HCT116 (cell line): ENCODE data around the gene CCDC191. TPM values are rescaled to one million over a fixed set of nuclear protein-coding genes. Genes with fewer than 3 reads are reported as not detected.

Source experiments
- ATAC-seq: fragments of 200-7000 bp; cut with Tn5 transposase; 2 replicates; pipeline ENCODE4 v1.9.1; 2020; ENCODE audit warnings: mild to moderate bottlenecking, moderate library complexity
- BruUV-seq: library from RNA; stranded (reverse); fragments of 400-500 nt; replicated peaks from 2 replicates; lab custom pipeline; 2021; lab: Mats Ljungman, UMichigan
- CTCF ChIA-PET: fragments of 300-600 bp; sonication (Branson Sonifier 250); formaldehyde crosslinking; loops from one replicate; lab custom pipeline; 2021; ENCODE audit warnings: antibody characterized with exemption; lab: Charles Lee
- POLR2A ChIA-PET: fragments of 300-600, 350-600 bp; sonication (Branson Sonifier 250); formaldehyde crosslinking; loops from one replicate; lab custom pipeline; 2021; ENCODE audit warnings: antibody characterized with exemption; lab: Charles Lee
- RAD21 ChIA-PET, 2 experiments: fragments of 300-600 bp; sonication (Branson Sonifier 250); formaldehyde crosslinking; loops; one replicate each; lab custom pipeline; 2023; ENCODE audit warnings: low total read pairs in 2 of 2; ENCODE audit not compliant: uncharacterized antibody in 2 of 2, unreplicated experiment in 2 of 2, low non-redundant PET in 1 of 2; lab: Charles Lee
- DNase-seq: peaks from one replicate; pipeline ENCODE4 v3.0.0-alpha.2; 2010; ENCODE audit warnings: low read depth, low spot score
- H2AFZ ChIP-seq: fragments of 200-600 bp; shearing (Covaris generic), sonication (generic); 2 replicates; pipeline ENCODE4 v1.6.1; 2017; ENCODE audit warnings: low read depth, mixed run types, mixed read lengths, antibody characterized with exemption, low read length; ENCODE audit not compliant: poor library complexity, severe bottlenecking
- H3K27ac ChIP-seq: 2 replicates; pipeline ENCODE4 v1.5.1; 2012; ENCODE audit warnings: low read depth, low read length
- H3K27me3 ChIP-seq: fragments of 200-600 bp; sonication (generic); 2 replicates; pipeline ENCODE4 v1.6.1; 2016; ENCODE audit warnings: mixed run types, low read length, mixed read lengths; ENCODE audit not compliant: insufficient read depth
- H3K36me3 ChIP-seq, 2 experiments: fragments of 200-500 bp in 1 of 2; fragments of 200-600 bp in 1 of 2; sonication (Bioruptor generic) in 1 of 2; sonication (generic) in 1 of 2; 2 replicates each; pipeline versions ENCODE4 v1.5.1 to v1.6.1; 2014 to 2016; ENCODE audit warnings: low read length in 2 of 2, inconsistent platforms in 1 of 2, mixed read lengths in 1 of 2, mixed run types in 1 of 2; ENCODE audit not compliant: insufficient read depth in 2 of 2, control insufficient read depth in 1 of 2
- H3K4me1 ChIP-seq, 2 experiments: fragments of 200-600 bp in 1 of 2; sonication (generic) in 1 of 2; 2 replicates each; pipeline versions ENCODE4 v1.5.1 to v1.6.1; 2012 to 2017; ENCODE audit warnings: low read length in 2 of 2, inconsistent platforms in 1 of 2, mild to moderate bottlenecking in 1 of 2, mixed read lengths in 1 of 2, mixed run types in 1 of 2, moderate library complexity in 1 of 2; ENCODE audit not compliant: insufficient read depth in 2 of 2, control insufficient read depth in 1 of 2
- H3K4me2 ChIP-seq: fragments of 200-600 bp; sonication (generic); 2 replicates; pipeline ENCODE4 v1.6.1; 2017; ENCODE audit warnings: mixed run types, low read length, mixed read lengths
- H3K4me3 ChIP-seq, 2 experiments: fragments of 200-600 bp in 1 of 2; sonication (generic) in 1 of 2; replicated peaks in 1 of 2; 2 replicates each; pipeline ENCODE4 v1.5.1; 2011 to 2016; ENCODE audit warnings: low read length in 2 of 2, control low read depth in 1 of 2, low read depth in 1 of 2, mild to moderate bottlenecking in 1 of 2, mixed read lengths in 1 of 2, mixed run types in 1 of 2
- H3K79me2 ChIP-seq: fragments of 200-600 bp; sonication (generic); 2 replicates; pipeline ENCODE4 v1.6.1; 2017; ENCODE audit warnings: mild to moderate bottlenecking, mixed run types, low read length, moderate library complexity, mixed read lengths; ENCODE audit not compliant: insufficient read depth
- H3K9ac ChIP-seq: fragments of 200-600 bp; sonication (generic); 2 replicates; pipeline ENCODE4 v1.6.1; 2016; ENCODE audit warnings: low read length, mixed read lengths
- H3K9me2 ChIP-seq: fragments of 200-600 bp; sonication (generic), shearing (Covaris generic); 2 replicates; pipeline ENCODE4 v1.6.1; 2017; ENCODE audit warnings: mixed run types, mild to moderate bottlenecking, moderate library complexity; ENCODE audit not compliant: insufficient read depth
- H3K9me3 ChIP-seq, 2 experiments: fragments of 200-500 bp in 1 of 2; fragments of 200-600 bp in 1 of 2; sonication (Bioruptor generic) in 1 of 2; sonication (generic) in 1 of 2; 2 replicates each; pipeline ENCODE4 v1.6.1; 2014 to 2017; ENCODE audit warnings: low read length in 2 of 2, mixed read lengths in 2 of 2, inconsistent platforms in 1 of 2, low read depth in 1 of 2, mild to moderate bottlenecking in 1 of 2, mixed run types in 1 of 2, moderate library complexity in 1 of 2; ENCODE audit not compliant: control insufficient read depth in 1 of 2, insufficient read depth in 1 of 2
- H4K20me1 ChIP-seq: fragments of 200-600 bp; sonication (generic), shearing (Covaris generic); 2 replicates; pipeline ENCODE4 v1.6.1; 2017; ENCODE audit warnings: mixed run types, mild to moderate bottlenecking, moderate library complexity; ENCODE audit not compliant: insufficient read depth
- CBX3 ChIP-seq: IDR thresholded peaks from 2 replicates; pipeline ENCODE4 v1.6.1; 2012; ENCODE audit warnings: low read depth
- CEBPB ChIP-seq: IDR thresholded peaks from 2 replicates; pipeline ENCODE4 v1.6.1; 2012; ENCODE audit warnings: low read depth
- EGR1 ChIP-seq: IDR thresholded peaks from 2 replicates; pipeline ENCODE4 v1.6.1; 2012; ENCODE audit warnings: low read depth
- EZH2phosphoT487 ChIP-seq: fragments of 200-600 bp; IDR thresholded peaks from 2 replicates; pipeline ENCODE4 v1.6.1; 2018; ENCODE audit warnings: antibody characterized with exemption, borderline replicate concordance
- FOSL1 ChIP-seq: IDR thresholded peaks from 2 replicates; pipeline ENCODE4 v1.6.1; 2012; ENCODE audit warnings: low read depth
- POLR2AphosphoS5 ChIP-seq: IDR thresholded peaks from 2 replicates; pipeline ENCODE4 v1.6.1; 2011; ENCODE audit warnings: mild to moderate bottlenecking, low read depth, low read length, moderate library complexity
- SP1 ChIP-seq: IDR thresholded peaks from 2 replicates; pipeline ENCODE4 v1.6.1; 2012; ENCODE audit warnings: low read depth
- ZNF274 ChIP-seq: fragments of 200-500 bp; sonication (Bioruptor generic); IDR thresholded peaks from 2 replicates; pipeline ENCODE4 v1.6.1; 2014; ENCODE audit warnings: mild to moderate bottlenecking, low read depth, low read length, inconsistent platforms
- intact Hi-C: fragments of 100-400 bp; cut with micrococcal nuclease; formaldehyde crosslinking; loops from 2 replicates; pipeline ENCODE4 v1.10.0; 2022
- total RNA-seq: library from RNA; stranded (reverse); gene quantifications from one replicate; pipeline ENCODE4 v1.2.1, GENCODE V29; 2021; ENCODE audit not compliant: unreplicated experiment
- TF ChIP-seq, protein P1 (sequence below): IDR thresholded peaks from 2 replicates; pipeline ENCODE4 v1.6.1; 2012
- TF ChIP-seq, protein P2 (sequence below): IDR thresholded peaks from 2 replicates; pipeline ENCODE4 v1.6.1; 2011; ENCODE audit warnings: mild to moderate bottlenecking, low read length, moderate library complexity; ENCODE audit not compliant: insufficient replicate concordance; ENCODE audit errors: extremely low read depth
- TF ChIP-seq, protein P3 (sequence below): IDR thresholded peaks from 2 replicates; pipeline ENCODE4 v1.6.1; 2012

Gene CCDC191
- total RNA-seq, 1 experiment from 2014 or later: 4.1 TPM

DNA sequence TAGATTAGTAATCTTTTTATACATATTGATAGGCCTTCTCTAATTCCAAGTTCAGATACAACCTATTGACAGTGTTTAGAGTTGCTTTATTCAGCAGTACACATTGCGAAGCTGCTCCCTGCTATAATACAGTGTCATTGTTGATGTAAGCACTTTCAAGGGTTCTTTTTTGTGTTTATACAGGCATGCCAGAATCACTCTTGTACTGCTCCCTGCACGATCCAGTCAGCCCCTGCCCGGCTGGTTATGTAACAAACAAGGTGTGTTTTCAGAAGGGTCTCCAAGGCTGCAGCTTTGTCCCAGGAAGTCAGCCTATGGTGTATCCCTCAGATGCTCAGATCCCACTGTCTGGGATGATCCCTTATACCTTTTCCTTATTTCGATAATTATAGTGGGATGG lies 11.5 kb upstream of the CCDC191 start:
- Histone ChIP-seq H3K9ac (no peak overlapping the region), H4K20me1 (peaks cover 8% of the 10 kb centered on the region; the same call in 1 of the 2 replicates), H3K4me1 (no peaks in the 10 kb centered on the region), H3K9me3 (no peaks in the 10 kb centered on the region), H3K9me2 (no peaks in the 10 kb centered on the region), H2AFZ (no peak overlapping the region), H3K27me3 (no peaks in the 10 kb centered on the region), H3K27ac (no peak overlapping the region), H3K79me2 (peaks cover 75% of the 10 kb centered on the region), H3K36me3 (peaks cover 23 to 36% of the 10 kb centered on the region in 2 experiments; a peak in 3 of 4 replicates), H3K4me2 (no peak overlapping the region), H3K4me3 (no peak overlapping the region)
- intact Hi-C loops: no loop called here
- RAD21 ChIA-PET: no interaction called here
- POLR2A ChIA-PET: no interaction called here
- no peak for DNase-seq
- ATAC-seq: no peak
- no TSS peak for BruUV-seq
- CTCF ChIA-PET: no interaction called here
- TF ChIP-seq EZH2phosphoT487 (no peak), ZNF274 (no peak), FOSL1 (no peak), CEBPB (no peak), SP1 (no peak), POLR2AphosphoS5 (no peak), CBX3 (no peak), EGR1 (no peak)
- TF ChIP-seq, protein P1, sequence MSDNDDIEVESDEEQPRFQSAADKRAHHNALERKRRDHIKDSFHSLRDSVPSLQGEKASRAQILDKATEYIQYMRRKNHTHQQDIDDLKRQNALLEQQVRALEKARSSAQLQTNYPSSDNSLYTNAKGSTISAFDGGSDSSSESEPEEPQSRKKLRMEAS: no peak
- TF ChIP-seq, protein P2, sequence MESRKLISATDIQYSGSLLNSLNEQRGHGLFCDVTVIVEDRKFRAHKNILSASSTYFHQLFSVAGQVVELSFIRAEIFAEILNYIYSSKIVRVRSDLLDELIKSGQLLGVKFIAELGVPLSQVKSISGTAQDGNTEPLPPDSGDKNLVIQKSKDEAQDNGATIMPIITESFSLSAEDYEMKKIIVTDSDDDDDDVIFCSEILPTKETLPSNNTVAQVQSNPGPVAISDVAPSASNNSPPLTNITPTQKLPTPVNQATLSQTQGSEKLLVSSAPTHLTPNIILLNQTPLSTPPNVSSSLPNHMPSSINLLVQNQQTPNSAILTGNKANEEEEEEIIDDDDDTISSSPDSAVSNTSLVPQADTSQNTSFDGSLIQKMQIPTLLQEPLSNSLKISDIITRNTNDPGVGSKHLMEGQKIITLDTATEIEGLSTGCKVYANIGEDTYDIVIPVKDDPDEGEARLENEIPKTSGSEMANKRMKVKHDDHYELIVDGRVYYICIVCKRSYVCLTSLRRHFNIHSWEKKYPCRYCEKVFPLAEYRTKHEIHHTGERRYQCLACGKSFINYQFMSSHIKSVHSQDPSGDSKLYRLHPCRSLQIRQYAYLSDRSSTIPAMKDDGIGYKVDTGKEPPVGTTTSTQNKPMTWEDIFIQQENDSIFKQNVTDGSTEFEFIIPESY: no peak
- TF ChIP-seq, protein P3, sequence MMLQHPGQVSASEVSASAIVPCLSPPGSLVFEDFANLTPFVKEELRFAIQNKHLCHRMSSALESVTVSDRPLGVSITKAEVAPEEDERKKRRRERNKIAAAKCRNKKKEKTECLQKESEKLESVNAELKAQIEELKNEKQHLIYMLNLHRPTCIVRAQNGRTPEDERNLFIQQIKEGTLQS: no peak
